Fibroblast of skin of right biceps (primary cell): ENCODE results near the gene RPS21.

ENCODE experiments used
- DNase-seq: peaks from one replicate; pipeline ENCODE4 v3.0.0-alpha.2; 2013

RPS21 gene

GRCh38 chr20:62381842-62382241 lies 5.1 kb upstream of the RPS21 start:
- no peak for DNase-seq

DNA sequence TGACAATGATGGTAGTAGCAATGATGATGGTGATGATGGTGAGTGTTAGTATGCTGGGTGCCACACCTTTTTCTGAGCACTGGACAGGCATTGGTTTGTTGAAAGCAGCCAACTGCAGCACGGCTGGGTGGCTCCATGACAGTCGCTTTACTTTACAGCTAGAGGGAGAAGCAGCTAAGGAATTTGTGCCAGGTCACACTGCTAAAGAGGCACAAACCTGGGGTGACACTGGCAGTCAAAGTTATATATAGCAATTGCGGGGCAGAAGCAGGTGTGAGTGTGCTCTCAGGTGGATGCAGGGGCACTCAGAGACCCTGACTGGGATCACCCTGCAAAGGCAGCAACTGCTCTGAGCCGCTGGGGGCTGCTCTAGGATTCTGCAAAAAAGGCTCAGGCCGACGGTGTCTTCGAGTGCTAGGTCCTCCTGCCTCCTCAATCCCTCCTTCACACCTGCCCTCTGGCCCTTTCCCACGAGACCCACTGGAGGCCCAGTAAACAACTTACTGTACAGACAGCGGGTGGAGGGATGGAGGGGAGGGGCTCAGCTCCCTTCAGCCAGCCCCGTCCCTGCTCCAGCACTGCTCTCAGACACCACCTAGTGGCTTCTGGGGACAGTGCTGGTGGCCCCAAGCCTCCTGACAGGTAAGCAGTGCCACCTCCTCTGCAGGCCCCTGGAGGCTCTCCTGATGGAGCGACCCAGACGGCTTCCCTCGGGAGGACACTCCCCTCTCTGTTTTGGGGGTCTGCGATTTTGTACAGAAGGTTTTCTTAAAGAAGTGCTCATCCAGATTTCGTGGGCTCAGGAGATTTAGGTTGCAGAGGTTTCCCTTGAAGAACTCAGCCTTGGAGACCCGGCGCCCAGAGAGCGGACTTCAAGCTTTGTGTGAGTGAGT lies 4.4 kb upstream of the RPS21 start:
- DNase-seq = peak; percentile 67

DNA sequence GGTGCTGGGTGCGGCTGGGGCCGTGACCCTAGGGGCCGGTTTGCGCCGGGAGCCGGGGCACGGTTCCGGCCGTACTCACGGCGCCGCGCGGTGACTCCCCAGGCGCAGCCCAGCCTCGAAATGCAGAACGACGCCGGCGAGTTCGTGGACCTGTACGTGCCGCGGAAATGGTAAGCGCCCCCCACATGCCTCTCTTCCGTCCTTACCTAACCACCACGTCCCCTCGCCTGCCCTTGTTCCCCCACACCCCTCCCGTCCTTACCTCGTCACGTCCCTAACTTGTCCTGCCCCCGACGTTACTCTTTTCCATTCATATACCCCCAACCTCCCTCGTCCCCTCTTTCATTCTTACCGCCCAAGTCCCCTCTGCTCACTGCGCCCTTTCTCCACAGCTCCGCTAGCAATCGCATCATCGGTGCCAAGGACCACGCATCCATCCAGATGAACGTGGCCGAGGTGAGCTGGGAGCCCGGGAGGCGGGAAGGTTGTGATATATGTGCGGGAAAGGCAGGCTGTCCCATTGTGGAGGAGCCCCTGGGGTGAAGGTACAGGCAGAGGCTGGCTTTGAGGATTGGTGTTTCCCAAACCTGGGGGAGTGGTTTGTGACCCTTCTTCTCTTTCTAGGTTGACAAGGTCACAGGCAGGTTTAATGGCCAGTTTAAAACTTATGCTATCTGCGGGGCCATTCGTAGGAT lies 463 bp downstream of the RPS21 start:
- DNase-seq = no peak

DNA sequence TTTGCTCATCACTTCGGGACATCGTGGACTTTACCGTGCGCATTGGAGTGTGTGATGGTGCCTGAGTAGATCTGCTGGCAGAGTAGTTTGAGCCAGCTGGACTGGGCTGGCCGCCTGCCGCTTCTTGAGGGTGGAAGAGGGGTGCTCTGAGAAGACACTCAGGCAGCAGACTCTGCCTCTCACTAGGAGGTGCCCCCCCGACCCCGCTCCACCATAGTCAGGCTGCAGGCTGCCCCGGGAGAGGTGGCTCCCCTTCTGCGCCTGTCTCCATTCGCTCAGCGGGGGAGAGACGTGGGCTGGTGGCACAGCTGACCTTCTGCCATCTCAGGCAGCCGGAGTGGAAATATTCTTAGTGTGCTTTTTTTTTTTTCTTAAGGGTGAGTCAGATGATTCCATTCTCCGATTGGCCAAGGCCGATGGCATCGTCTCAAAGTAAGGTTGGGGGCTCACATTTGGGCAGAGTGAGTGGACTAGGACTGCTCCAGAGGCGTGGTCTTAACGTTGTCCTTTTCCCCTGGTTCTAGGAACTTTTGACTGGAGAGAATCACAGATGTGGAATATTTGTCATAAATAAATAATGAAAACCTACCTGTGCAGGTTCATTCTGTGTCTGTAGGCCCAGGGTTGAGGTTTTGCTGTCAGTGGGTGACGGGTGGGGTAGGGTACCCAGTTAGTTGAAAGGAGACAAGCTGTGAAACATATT lies 1.2 kb downstream of the RPS21 start:
- DNase-seq = no peak

GRCh38 chr20:62388839-62389600 lies 2.1 kb downstream of the RPS21 start:
- no peak for DNase-seq

- no peak for DNase-seq
Measured at GRCh38 chr20:62389601-62390087, 2.7 kb downstream of the RPS21 start.

DNA sequence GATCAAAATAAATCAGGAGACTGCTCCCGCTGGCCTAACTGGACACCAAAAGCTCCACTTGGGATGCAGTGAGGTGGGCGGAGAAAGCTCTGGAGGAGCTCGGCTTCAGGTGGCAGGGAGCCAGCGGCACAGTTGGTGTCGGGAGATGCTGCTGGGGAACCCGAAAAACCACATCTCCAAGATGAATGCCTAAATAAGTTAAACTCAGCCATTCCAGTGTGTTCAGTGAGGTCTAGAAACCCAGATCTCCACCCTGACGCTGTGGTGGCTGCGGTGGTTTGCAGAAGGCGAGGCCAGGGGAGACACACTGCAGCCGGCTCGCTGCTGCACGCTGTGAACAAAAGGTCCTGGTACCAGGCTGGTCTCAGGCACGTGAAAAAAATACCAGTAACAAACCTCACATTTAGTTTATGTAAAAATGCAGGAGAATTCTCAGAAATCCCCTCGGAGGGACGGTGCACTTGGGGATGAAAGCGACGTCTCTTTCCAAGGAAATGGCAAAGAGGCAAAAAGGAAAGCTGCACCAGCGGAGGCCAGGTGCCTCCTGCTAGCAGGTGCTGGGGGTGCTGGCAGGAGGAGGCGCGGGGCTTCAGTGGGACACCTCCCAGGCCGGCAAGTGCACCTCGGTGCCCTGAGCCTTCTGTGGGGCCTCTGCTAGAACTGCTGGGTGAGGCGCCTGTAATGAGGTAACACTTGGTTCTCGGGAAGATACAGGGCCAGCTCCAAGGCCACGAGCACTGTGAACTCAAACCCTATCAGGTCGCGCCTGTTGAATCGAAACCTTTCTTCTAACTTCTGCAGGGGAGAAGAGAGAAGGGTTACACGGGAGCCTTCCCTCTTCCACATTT lies 3.6 kb downstream of the RPS21 start:
- no peak for DNase-seq

GRCh38 chr20:62391165-62392076 lies 4.5 kb downstream of the RPS21 start:
- DNase-seq = no peak

- no peak for DNase-seq
Measured at GRCh38 chr20:62392077-62392418, 5.1 kb downstream of the RPS21 start.

DNA sequence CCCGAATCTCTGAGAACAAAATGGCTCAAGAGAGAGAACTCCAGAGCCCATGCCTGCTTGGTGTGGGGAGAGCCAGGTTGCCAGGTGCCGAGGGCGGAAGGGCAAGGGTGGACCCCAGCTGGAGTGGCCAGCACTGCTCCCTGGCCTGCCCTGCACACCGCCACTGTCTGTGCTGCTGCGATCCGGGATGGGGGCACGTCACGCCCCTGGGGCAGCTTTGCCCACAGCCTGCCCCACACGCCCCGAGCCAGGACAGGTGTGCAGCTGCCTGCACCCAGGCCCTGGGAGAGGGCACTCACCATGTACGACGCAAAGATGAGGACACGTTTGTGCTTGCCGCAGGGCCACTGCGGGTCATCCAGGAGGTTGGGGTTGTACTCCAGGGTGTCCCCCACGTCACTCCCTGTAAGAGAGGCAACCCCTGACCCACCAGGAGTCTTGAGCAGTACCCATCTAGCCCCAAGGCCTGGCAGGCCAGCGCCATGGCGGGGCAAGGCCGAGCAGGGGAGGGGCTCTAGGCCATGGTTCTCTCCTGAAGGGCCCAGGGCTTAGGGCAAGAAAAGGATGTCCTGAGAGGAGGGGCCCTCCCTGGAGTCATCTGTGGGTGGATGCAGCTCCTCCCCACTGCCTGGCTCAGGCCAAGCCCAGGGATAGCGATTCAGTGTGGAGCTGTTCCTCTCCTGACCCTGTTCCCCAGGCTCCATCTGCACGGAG lies 5.9 kb downstream of the RPS21 start:
- DNase-seq = no peak

GRCh38 chr20:62393335-62393665 lies 6.4 kb downstream of the RPS21 start:
- DNase-seq = no peak

GRCh38 chr20:62393830-62394229 lies 6.9 kb downstream of the RPS21 start:
- DNase-seq = no peak

DNA sequence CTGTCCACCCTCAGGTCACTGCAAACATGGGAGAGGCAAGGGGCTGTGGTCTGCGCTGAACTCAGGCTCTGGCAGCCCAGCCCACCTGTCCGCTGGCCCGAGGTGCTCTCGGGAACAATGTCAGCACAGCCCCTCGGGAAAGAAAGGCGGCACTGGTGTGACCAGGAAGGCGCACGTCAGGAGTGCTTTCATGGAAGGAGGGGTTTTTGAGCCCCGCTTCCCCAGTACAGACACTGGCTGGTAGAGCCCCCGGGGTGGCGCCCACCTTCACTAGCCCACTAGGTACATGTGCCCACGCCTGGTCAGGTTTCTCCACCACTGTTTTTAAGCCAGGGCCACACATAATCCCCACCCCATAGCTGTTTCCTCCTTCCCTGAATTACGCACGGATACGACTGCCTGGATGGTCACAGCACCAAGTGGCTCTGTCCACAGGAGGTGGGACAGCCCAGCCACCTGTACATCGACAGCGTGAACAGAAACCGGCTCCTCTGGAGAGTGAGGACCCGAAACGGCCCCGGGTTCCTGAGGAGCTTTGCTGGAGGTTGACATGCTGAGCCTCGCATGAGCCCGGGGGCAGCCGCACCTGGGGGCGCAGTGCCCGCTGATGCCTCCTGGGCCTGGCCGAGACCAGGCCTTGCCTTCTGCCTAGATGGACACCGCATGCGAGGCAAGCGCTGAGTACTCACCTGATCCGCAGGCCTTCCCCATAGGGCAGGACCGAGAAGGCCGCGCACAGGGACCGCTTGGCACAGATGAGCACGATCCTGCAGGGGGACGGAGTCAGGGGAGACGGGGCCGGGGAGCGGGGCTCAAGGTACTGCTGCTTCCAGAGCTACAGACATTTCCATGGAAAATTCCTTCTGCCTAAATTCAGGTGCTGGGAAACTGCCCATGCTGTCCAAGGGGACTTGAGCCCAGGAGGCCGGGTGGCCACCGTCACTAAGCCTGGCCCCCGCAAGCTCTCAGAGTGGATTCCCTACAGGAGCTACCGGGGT lies 7.6 kb downstream of the RPS21 start:
- no peak for DNase-seq

DNA sequence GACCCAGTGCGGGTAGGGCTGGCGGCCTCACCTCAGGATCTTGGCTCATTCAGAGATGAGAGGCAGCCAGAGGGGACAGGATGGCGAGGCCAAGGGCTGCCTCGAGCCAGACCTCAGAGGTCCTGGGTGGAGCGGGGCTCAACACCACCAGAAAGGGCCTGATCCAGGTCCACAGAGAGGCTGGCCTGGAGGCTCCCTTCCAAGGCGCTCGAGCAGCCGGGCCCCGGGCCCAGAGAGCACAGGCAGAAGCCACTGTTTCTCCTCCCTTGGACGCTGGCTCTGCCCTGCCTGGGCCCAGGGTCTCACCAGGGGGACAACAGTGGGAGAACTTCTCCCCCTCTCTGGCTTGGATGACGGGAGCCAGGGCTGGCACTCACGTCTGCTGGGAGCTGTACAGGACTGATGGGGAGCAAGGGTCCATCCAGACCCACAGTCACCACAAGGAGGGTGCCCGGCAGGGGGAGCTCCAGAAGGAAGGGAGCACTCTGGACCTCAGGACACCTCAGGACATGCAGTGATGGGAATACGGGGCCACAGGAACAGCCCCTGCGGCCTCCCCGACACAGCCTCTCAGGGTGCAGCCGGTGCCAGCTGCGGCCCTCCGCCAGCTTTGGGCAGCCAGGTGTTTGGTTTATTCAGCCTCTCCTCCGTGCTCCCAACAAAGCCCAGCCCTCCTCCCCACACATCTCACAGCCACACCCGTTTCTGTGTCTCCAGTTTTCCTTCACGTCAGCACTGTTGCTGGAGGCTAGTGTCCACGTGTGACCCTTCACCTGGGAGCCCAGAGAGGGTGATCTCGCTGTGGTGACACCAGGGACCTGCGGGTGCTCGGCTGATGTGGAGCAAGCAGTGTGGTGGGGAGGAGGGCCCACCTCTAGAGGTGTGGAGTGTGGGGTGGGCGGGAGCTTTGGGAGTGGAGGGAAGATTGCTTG lies 8.7 kb downstream of the RPS21 start:
- no peak for DNase-seq

- DNase-seq = no peak
Measured at GRCh38 chr20:62396367-62397239, 9.7 kb downstream of the RPS21 start.

GRCh38 chr20:62398120-62398821 lies 11.4 kb downstream of the RPS21 start:
- DNase-seq = no peak
